Activated naive CD8-positive, alpha-beta T cell treated with anti-CD3 and anti-CD28 coated beads for 36 hours (primary cell): ENCODE measurements around the gene CNGA2. TPM values are rescaled to one million over a fixed set of nuclear protein-coding genes. Genes with fewer than 3 reads are reported as not detected.

Source experiments
- DNase-seq: peaks from one replicate; pipeline ENCODE4 v3.0.0; 2021
- H3K27ac Mint-ChIP-seq: one replicate; pipeline ENCODE4 v1.8.0; 2022; ENCODE audit warnings: mild to moderate bottlenecking, moderate library complexity, mixed read lengths
- H3K27me3 Mint-ChIP-seq: one replicate; pipeline ENCODE4 v1.8.0; 2022; ENCODE audit warnings: mild to moderate bottlenecking, mixed read lengths
- H3K36me3 Mint-ChIP-seq: one replicate; pipeline ENCODE4 v1.8.0; 2021; ENCODE audit warnings: mild to moderate bottlenecking, mixed read lengths
- H3K4me1 Mint-ChIP-seq: one replicate; pipeline ENCODE4 v1.8.0; 2021; ENCODE audit warnings: mixed read lengths
- H3K4me3 Mint-ChIP-seq: one replicate; pipeline ENCODE4 v1.8.0; 2022; ENCODE audit warnings: mild to moderate bottlenecking, moderate library complexity, mixed read lengths
- H3K9me3 Mint-ChIP-seq: one replicate; pipeline ENCODE4 v1.8.0; 2022; ENCODE audit warnings: mixed read lengths
- total RNA-seq, 2 experiments: library from RNA; stranded (reverse); gene quantifications; one replicate each; pipeline ENCODE4 v1.2.3, GENCODE V29; 2021

CNGA2 gene
- total RNA-seq, 2 experiments from 2014 or later, result not detected

- peaks cover 5% of the 10 kb centered on the region for H3K27me3 Mint-ChIP-seq
Measured at GRCh38 chrX:151754047-151754429, 19.5 kb downstream of the CNGA2 start.

GRCh38 chrX:151754641-151755215 is 20.2 kb downstream of the CNGA2 start:
- Mint-ChIP-seq H3K4me3 (no peak overlapping the region), H3K27ac (no peak overlapping the region), H3K4me1 (no peaks in the 10 kb centered on the region), H3K27me3 (peaks cover 5% of the 10 kb centered on the region), H3K36me3 (no peaks in the 10 kb centered on the region), H3K9me3 (no peaks in the 10 kb centered on the region)
- DNase-seq, result no peak

More at GRCh38 chrX:151754047-151754429, 19.5 kb downstream of the CNGA2 start:
- Mint-ChIP-seq H3K4me1 (no peaks in the 10 kb centered on the region), H3K27ac (no peak overlapping the region), H3K4me3 (no peak overlapping the region), H3K36me3 (no peaks in the 10 kb centered on the region), H3K9me3 (no peaks in the 10 kb centered on the region)
- no peak for DNase-seq

DNA sequence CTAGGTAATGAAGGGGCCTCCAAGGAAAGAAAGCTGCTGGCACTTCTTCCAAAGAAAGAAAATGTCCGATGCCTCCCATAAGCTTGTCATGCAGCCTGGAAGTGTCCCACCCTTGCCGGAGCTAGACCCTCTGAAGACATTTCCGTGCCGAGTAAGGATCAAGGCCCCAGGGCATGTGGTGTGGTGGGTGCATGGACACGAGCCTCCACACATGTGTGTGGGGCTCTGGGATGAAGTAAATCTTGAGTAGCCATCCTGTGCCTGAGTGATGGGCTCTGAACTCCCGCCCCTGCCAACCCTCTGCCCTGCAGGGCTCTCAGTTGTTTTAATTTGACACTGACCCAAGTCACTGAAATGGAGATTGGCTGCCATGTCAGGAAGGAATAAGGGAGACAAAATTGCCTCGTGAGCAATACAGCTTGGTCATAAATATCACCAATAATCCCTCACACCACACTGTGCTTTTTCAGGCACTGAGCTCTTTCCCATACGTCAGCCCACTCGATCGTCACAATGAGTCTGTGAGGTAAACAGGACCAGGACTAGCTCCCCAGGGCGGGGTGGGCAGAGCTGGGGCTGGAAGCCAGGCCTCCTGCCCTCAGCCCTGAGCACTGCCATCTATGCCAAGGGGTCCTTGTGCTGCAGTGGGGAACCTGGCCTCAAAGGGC is 24.6 kb downstream of the CNGA2 start:
- Mint-ChIP-seq H3K27ac (no peak overlapping the region), H3K36me3 (no peaks in the 10 kb centered on the region), H3K4me1 (no peaks in the 10 kb centered on the region), H3K4me3 (no peak overlapping the region), H3K27me3 (no peaks in the 10 kb centered on the region), H3K9me3 (no peaks in the 10 kb centered on the region)
- DNase-seq, result no peak

DNA sequence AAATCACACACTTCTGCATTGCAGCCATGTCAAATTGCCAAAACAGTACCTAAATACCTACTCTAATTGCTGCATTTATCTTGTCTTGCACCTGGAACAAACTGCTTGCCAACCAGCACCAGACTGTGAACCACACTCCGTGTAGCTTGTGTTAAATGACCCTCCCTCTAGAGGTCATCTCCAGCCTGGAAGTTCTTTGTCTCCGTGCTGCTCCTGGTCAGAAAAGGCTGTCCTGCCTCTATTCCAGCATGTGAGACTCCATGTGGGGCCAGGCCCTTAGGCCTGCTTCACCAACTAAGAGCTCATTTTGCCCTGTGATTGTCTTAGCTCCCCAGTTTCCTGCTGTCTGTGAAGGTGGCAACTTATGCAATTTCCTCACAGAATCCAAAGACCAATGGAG is 28.3 kb downstream of the CNGA2 start:
- Mint-ChIP-seq H3K4me1 (no peaks in the 10 kb centered on the region), H3K9me3 (no peaks in the 10 kb centered on the region), H3K27me3 (peaks cover 5% of the 10 kb centered on the region), H3K36me3 (no peaks in the 10 kb centered on the region), H3K27ac (no peak overlapping the region), H3K4me3 (no peak overlapping the region)
- DNase-seq, result no peak

- peaks cover 5% of the 10 kb centered on the region for H3K27me3 Mint-ChIP-seq
- H3K9me3 Mint-ChIP-seq, result no peaks in the 10 kb centered on the region
- H3K4me1 Mint-ChIP-seq, result no peaks in the 10 kb centered on the region
- no peak for DNase-seq
- no peaks in the 10 kb centered on the region for H3K36me3 Mint-ChIP-seq
- H3K27ac Mint-ChIP-seq, result no peak overlapping the region
- no peak overlapping the region for H3K4me3 Mint-ChIP-seq
Measured at GRCh38 chrX:151763711-151764110, 29.2 kb downstream of the CNGA2 start.

DNA sequence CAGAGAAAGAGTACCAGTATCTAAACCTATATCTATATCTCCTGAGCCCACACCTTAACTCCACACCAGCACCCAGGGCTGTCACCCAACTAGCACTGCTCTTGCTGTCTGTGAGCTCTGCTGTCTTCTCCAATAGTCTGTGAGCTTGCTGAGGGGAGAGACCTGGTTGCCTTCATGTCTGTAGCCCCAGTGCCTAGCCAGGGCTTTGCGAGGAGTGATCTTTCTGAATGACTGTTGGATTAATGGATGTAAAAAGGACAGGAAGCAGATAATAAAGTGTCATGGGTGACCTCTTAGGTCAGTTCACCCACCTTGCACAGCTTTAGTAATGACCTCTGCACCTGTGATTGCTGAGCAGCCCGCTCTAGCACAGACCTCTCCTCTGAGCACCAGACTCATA is 30.5 kb downstream of the CNGA2 start:
- peaks cover 5% of the 10 kb centered on the region for H3K27me3 Mint-ChIP-seq
- H3K36me3 Mint-ChIP-seq, result no peaks in the 10 kb centered on the region
- no peaks in the 10 kb centered on the region for H3K4me1 Mint-ChIP-seq
- H3K4me3 Mint-ChIP-seq, result no peak overlapping the region
- DNase-seq, result no peak
- H3K27ac Mint-ChIP-seq, result no peak overlapping the region
- H3K9me3 Mint-ChIP-seq, result no peaks in the 10 kb centered on the region

DNA sequence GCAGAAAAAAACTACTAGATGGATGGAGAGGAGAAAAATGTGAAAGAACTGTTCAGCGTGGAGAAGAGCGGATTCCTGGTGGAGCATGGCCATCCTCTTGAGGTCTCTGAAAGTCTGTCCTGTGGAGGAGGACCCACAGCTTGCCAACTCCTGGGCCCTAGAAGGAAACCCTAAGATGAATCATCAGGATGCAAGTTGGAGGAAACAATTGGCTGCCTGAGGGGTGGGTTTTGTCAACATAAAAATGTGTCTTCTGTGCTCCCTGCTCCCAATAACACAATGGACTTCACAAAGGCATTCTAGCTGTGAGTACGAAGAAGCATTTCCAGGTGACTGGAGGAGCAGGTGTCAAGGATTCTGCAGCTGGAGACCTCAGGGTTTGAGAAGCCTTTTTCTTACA is 37.2 kb downstream of the CNGA2 start:
- Mint-ChIP-seq H3K36me3 (no peaks in the 10 kb centered on the region), H3K27me3 (peaks cover 5% of the 10 kb centered on the region), H3K9me3 (no peaks in the 10 kb centered on the region), H3K27ac (no peak overlapping the region), H3K4me3 (no peak overlapping the region), H3K4me1 (no peaks in the 10 kb centered on the region)
- no peak for DNase-seq

DNA sequence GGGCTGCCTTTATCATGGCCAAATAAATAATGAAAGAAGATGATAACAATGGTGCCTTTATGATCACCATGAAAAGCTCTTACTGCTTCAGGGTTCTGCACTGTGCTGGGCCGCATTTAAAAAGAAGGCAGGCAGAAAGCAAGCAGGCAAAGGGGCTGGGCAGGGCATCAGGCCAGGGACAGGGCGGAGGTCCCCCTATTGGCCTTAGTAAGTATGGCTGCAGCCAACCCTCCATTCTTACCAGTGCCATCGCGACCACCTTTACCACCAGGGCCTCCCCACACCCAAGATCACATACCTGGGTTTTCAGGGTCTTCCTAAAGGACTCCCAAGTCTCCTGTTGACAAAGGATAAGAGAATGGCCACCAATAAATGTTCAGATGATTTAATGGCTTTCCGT is 38.9 kb downstream of the CNGA2 start:
- Mint-ChIP-seq H3K36me3 (no peaks in the 10 kb centered on the region), H3K4me3 (no peak overlapping the region)

GRCh38 chrX:151774421-151774820 is 39.9 kb downstream of the CNGA2 start:
- no peaks in the 10 kb centered on the region for H3K4me1 Mint-ChIP-seq
- no peaks in the 10 kb centered on the region for H3K36me3 Mint-ChIP-seq
- no peaks in the 10 kb centered on the region for H3K9me3 Mint-ChIP-seq
- H3K27me3 Mint-ChIP-seq, result no peaks in the 10 kb centered on the region
- DNase-seq, result no peak
- no peak overlapping the region for H3K27ac Mint-ChIP-seq
- no peak overlapping the region for H3K4me3 Mint-ChIP-seq

More for the DNA sequence above, 38.9 kb downstream of the CNGA2 start:
- Mint-ChIP-seq H3K27me3 (no peaks in the 10 kb centered on the region), H3K4me1 (no peaks in the 10 kb centered on the region), H3K9me3 (no peaks in the 10 kb centered on the region), H3K27ac (no peak overlapping the region)
- no peak for DNase-seq

DNA sequence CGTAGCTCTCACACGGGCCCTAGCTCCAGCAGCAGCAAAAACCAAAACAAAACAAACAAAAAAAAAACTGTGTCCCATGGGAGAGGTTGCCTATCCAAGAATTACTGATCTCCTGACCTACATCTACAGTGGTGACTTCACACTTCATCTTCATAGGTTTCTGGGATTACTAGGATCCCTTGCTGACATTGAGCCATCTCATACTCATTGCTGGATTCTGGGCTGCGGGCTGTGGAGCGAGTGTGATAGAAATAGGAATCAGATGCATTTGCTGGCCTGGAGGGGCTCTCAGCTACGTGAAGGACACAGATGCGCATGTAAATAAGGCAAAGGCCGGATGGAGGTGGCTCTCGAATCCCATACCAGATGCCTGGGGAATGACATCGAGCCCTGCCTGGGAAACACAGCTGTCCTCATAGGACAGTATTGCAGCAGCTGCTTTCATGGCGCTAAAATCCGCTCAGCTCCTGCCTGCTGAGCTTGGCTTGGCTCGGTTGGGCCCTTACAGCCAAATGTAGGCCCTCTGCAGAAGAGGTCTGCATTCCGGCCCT is 41.7 kb downstream of the CNGA2 start:
- no peaks in the 10 kb centered on the region for H3K9me3 Mint-ChIP-seq
- no peak overlapping the region for H3K27ac Mint-ChIP-seq
- no peaks in the 10 kb centered on the region for H3K27me3 Mint-ChIP-seq
- H3K36me3 Mint-ChIP-seq, result no peaks in the 10 kb centered on the region
- H3K4me3 Mint-ChIP-seq, result no peak overlapping the region
- DNase-seq, result no peak
- H3K4me1 Mint-ChIP-seq, result no peaks in the 10 kb centered on the region

- H3K27me3 Mint-ChIP-seq, result no peaks in the 10 kb centered on the region
- no peaks in the 10 kb centered on the region for H3K9me3 Mint-ChIP-seq
- no peaks in the 10 kb centered on the region for H3K4me1 Mint-ChIP-seq
Measured at GRCh38 chrX:151776936-151777335, 42.4 kb downstream of the CNGA2 start.

GRCh38 chrX:151779258-151779657 is 44.7 kb downstream of the CNGA2 start:
- no peak overlapping the region for H3K4me3 Mint-ChIP-seq
- H3K9me3 Mint-ChIP-seq, result no peaks in the 10 kb centered on the region
- no peaks in the 10 kb centered on the region for H3K27me3 Mint-ChIP-seq
- H3K27ac Mint-ChIP-seq, result no peak overlapping the region
- DNase-seq, result no peak
- no peaks in the 10 kb centered on the region for H3K4me1 Mint-ChIP-seq
- no peaks in the 10 kb centered on the region for H3K36me3 Mint-ChIP-seq

More at GRCh38 chrX:151776936-151777335, 42.4 kb downstream of the CNGA2 start:
- no peaks in the 10 kb centered on the region for H3K36me3 Mint-ChIP-seq
- H3K27ac Mint-ChIP-seq, result no peak overlapping the region
- DNase-seq, result no peak
- H3K4me3 Mint-ChIP-seq, result no peak overlapping the region

GRCh38 chrX:151780621-151781020 is 46.1 kb downstream of the CNGA2 start:
- Mint-ChIP-seq H3K4me3 (no peak overlapping the region), H3K9me3 (no peaks in the 10 kb centered on the region), H3K4me1 (no peaks in the 10 kb centered on the region), H3K36me3 (no peaks in the 10 kb centered on the region), H3K27ac (no peak overlapping the region), H3K27me3 (no peaks in the 10 kb centered on the region)
- no peak for DNase-seq

GRCh38 chrX:151789179-151789800 is 54.7 kb downstream of the CNGA2 start:
- Mint-ChIP-seq H3K27me3 (no peaks in the 10 kb centered on the region), H3K27ac (no peak overlapping the region), H3K4me1 (no peaks in the 10 kb centered on the region), H3K36me3 (no peaks in the 10 kb centered on the region), H3K9me3 (no peaks in the 10 kb centered on the region), H3K4me3 (no peak overlapping the region)
- DNase-seq, result no peak

GRCh38 chrX:151790481-151791160 is 56.1 kb downstream of the CNGA2 start:
- H3K4me3 Mint-ChIP-seq, result no peak overlapping the region
- H3K9me3 Mint-ChIP-seq, result no peaks in the 10 kb centered on the region
- no peaks in the 10 kb centered on the region for H3K4me1 Mint-ChIP-seq
- no peaks in the 10 kb centered on the region for H3K27me3 Mint-ChIP-seq
- no peak overlapping the region for H3K27ac Mint-ChIP-seq
- H3K36me3 Mint-ChIP-seq, result no peaks in the 10 kb centered on the region
- no peak for DNase-seq
